HepG2 (cell line): Measurements from ENCODE around the gene CDH11. TPM values are rescaled to one million over a fixed set of nuclear protein-coding genes. Genes with fewer than 3 reads are reported as not detected.
A peak's percentile ranks its signal among the peaks of the same experiment; 100 is the strongest.

ENCODE experiments used
- ATAC-seq: fragments of 200-7000 bp; cut with Tn5 transposase; 3 replicates; pipeline ENCODE4 v1.9.1; 2020; ENCODE audit warnings: mild to moderate bottlenecking, moderate library complexity
- BruUV-seq: library from RNA; stranded (reverse); fragments of 400-500 nt; replicated peaks from 2 replicates; lab custom pipeline; 2021; lab: Mats Ljungman, UMichigan
- CTCF ChIA-PET: fragments of 300-600 bp; formaldehyde crosslinking; extraction: SDS; loops from one replicate; lab custom pipeline; 2021; ENCODE audit warnings: low total read pairs, inconsistent platforms, low intra/inter-chr PET ratio; lab: Yijun Ruan, JAX
- POLR2A ChIA-PET: fragments of 350-600 bp; sonication (Branson Sonifier 250); formaldehyde crosslinking; loops from one replicate; lab custom pipeline; 2020; ENCODE audit warnings: antibody characterized with exemption, inconsistent platforms; lab: Yijun Ruan, JAX
- DNase-seq: peaks from one replicate; pipeline ENCODE4 v3.0.0-alpha.2; 2015; ENCODE audit warnings: low spot score
- FAIRE-seq: peaks from 3 replicates; lab custom pipeline; 2011; peaks lifted over from hg19 to GRCh38; lab: Jason Lieb, UNC
- H2AFZ ChIP-seq: one replicate; pipeline ENCODE4 v1.6.1; 2011; ENCODE audit warnings: low read length, inconsistent platforms
- H3K27ac ChIP-seq: fragments of 300-600 bp; 3 replicates; pipeline ENCODE4 v1.8.0; 2011; ENCODE audit warnings: mixed run types, mild to moderate bottlenecking, mixed read lengths, low read length, inconsistent platforms; ENCODE audit not compliant: insufficient read depth; ENCODE audit errors: extremely low read length
- H3K27me3 ChIP-seq, 2 experiments: fragments of 200-600 bp in 1 of 2; 2 replicates in 1 of 2; 3 replicates in 1 of 2; pipeline versions ENCODE4 v1.6.0 to v1.8.0; 2011; ENCODE audit warnings: low read length in 2 of 2, mild to moderate bottlenecking in 2 of 2, moderate library complexity in 2 of 2, inconsistent platforms in 1 of 2; ENCODE audit not compliant: insufficient read depth in 2 of 2, control insufficient read depth in 1 of 2
- H3K36me3 ChIP-seq, 2 experiments: fragments of 200-600 bp in 1 of 2; replicated peaks in 1 of 2; 2 replicates in 1 of 2; 3 replicates in 1 of 2; pipeline versions ENCODE4 v1.5.1 to v1.8.0; 2011; ENCODE audit warnings: low read length in 2 of 2, inconsistent platforms in 1 of 2; ENCODE audit not compliant: insufficient read depth in 2 of 2, control insufficient read depth in 1 of 2
- H3K4me1 ChIP-seq: 2 replicates; pipeline ENCODE4 v1.5.1; 2012; ENCODE audit warnings: low read length, inconsistent platforms; ENCODE audit not compliant: insufficient read depth
- H3K4me2 ChIP-seq: 2 replicates; pipeline ENCODE4 v1.6.0; 2011; ENCODE audit warnings: low read depth, low read length, inconsistent platforms
- H3K4me3 ChIP-seq, 3 experiments: fragments of 200-600 bp in 1 of 3; sonication (generic), shearing (Covaris generic) in 1 of 3; replicated peaks in 1 of 3; 2 replicates each; pipeline ENCODE4 v1.5.1; 2011 to 2016; ENCODE audit warnings: low read length in 3 of 3, inconsistent platforms in 2 of 3, low read depth in 2 of 3, mild to moderate bottlenecking in 2 of 3, control low read depth in 1 of 3, mixed read lengths in 1 of 3; ENCODE audit not compliant: insufficient read depth in 1 of 3
- H3K79me2 ChIP-seq: one replicate; pipeline ENCODE4 v1.6.1; 2011; ENCODE audit warnings: low read length, inconsistent platforms; ENCODE audit not compliant: insufficient read depth
- H3K9ac ChIP-seq: 2 replicates; pipeline ENCODE4 v1.6.0; 2011; ENCODE audit warnings: mild to moderate bottlenecking, low read depth, low read length, inconsistent platforms; ENCODE audit not compliant: insufficient read depth
- H3K9me3 ChIP-seq: 2 replicates; pipeline ENCODE4 v1.5.1; 2012; ENCODE audit warnings: mild to moderate bottlenecking, low read length
- H4K20me1 ChIP-seq: 2 replicates; pipeline ENCODE4 v1.6.0; 2011; ENCODE audit warnings: inconsistent platforms, mild to moderate bottlenecking, low read length, moderate library complexity; ENCODE audit not compliant: insufficient read depth
- ARNT2 ChIP-seq: sonication (generic); formaldehyde crosslinking; IDR thresholded peaks from 2 replicates; pipeline ENCODE4 v1.8.0; 2022; ENCODE audit warnings: mild to moderate bottlenecking, low read depth, missing genetic modification reagents, moderate library complexity
- ELF4 ChIP-seq: sonication (generic); formaldehyde crosslinking; IDR thresholded peaks from 2 replicates; pipeline ENCODE4 v1.5.0; 2020; ENCODE audit warnings: missing genetic modification reagents, mild to moderate bottlenecking, moderate library complexity, borderline replicate concordance
- KDM2A ChIP-seq: sonication (generic); formaldehyde crosslinking; IDR thresholded peaks from 2 replicates; pipeline ENCODE4 v1.4.0; 2020; ENCODE audit warnings: low read depth, missing genetic modification reagents, borderline replicate concordance
- MAFF ChIP-seq: IDR thresholded peaks from 2 replicates; pipeline ENCODE4 v1.6.1; 2011; ENCODE audit warnings: low read depth, low read length, improper control_type of control experiment
- MAFK ChIP-seq, 2 experiments: IDR thresholded peaks in 1 of 2; conservative IDR thresholded peaks in 1 of 2; 2 replicates each; pipeline ENCODE4 v1.6.1; 2011; ENCODE audit warnings: improper control_type of control experiment in 2 of 2, low read length in 2 of 2
- NAIF1 ChIP-seq: sonication (generic); formaldehyde crosslinking; IDR thresholded peaks from 2 replicates; pipeline ENCODE4 v1.5.0; 2020; ENCODE audit warnings: mild to moderate bottlenecking, missing genetic modification reagents, borderline replicate concordance
- NCOA2 ChIP-seq: sonication (generic); formaldehyde crosslinking; IDR thresholded peaks from 2 replicates; pipeline ENCODE4 v1.8.0; 2022; ENCODE audit warnings: inconsistent platforms
- TEAD3 ChIP-seq: optimal IDR thresholded peaks from 2 replicates; pipeline ENCODE3; 2016; ENCODE audit warnings: borderline replicate concordance
- ZMAT5 ChIP-seq: sonication (generic); formaldehyde crosslinking; IDR thresholded peaks from 2 replicates; pipeline ENCODE4 v1.5.0; 2020; ENCODE audit warnings: mild to moderate bottlenecking, low read depth, missing genetic modification reagents, borderline replicate concordance
- ZNF781 ChIP-seq: sonication (generic); formaldehyde crosslinking; IDR thresholded peaks from 2 replicates; pipeline ENCODE4 v1.5.1; 2020; ENCODE audit warnings: borderline replicate concordance, mild to moderate bottlenecking, missing genetic modification reagents; ENCODE audit errors: not compliant biosample characterization
- ZNF792 ChIP-seq: IDR thresholded peaks from 2 replicates; pipeline ENCODE4 v1.6.1; 2016
- ZNF878 ChIP-seq: sonication (generic); formaldehyde crosslinking; IDR thresholded peaks from 2 replicates; pipeline ENCODE4 v1.8.1; 2023; ENCODE audit warnings: mild to moderate bottlenecking, missing genetic modification reagents, moderate library complexity
- WGBS: methylation state at CpG from one replicate; pipeline ENCODE4 v1.1.6; 2017; ENCODE audit warnings: low lambda C conversion rate; 5-methylcytosine and 5-hydroxymethylcytosine counted together
- in situ Hi-C: cut with HindIII; loops from 2 replicates; pipeline ENCODE4 v1.10.0; 2017; ENCODE audit warnings: low pct_unique_long_range_greater_than_20kb; ENCODE audit not compliant: extremely low pct_ligation_motif_present
- intact Hi-C: fragments of 100-400 bp; cut with micrococcal nuclease; formaldehyde crosslinking; loops from one replicate; pipeline ENCODE4 v1.10.0; 2022; ENCODE audit not compliant: unreplicated experiment
- polyA plus RNA-seq, 8 experiments: library from polyadenylated mRNA; depleted of rRNA in 3 of 8; stranded (reverse) in 7 of 8; unstranded in 1 of 8; fragments of >200 nt; fragmentation: Illumina TruSeq in 4 of 8; extraction: Trizol in 4 of 8; gene quantifications; 2 replicates each; pipeline versions ENCODE4 v1.2.1 to v1.2.3, GENCODE V29; 2011 to 2016; ENCODE audit warnings: low read depth in 4 of 8, missing spikeins in 1 of 8, mixed read lengths in 1 of 8; ENCODE audit not compliant: insufficient read depth in 1 of 8
- total RNA-seq, 5 experiments: library from RNA; depleted of rRNA; stranded (reverse); fragments of >200 nt; fragmentation: Illumina TruSeq; extraction: Trizol; gene quantifications; 2 replicates each; pipeline ENCODE4 v1.2.3, GENCODE V29; 2016; ENCODE audit warnings: low read depth in 1 of 5
- TF ChIP-seq, protein P1 (sequence below): IDR thresholded peaks from 2 replicates; pipeline ENCODE4 v1.4.0; 2020; ENCODE audit warnings: mild to moderate bottlenecking, missing genetic modification reagents

Gene CDH11
- total and polyA plus RNA-seq, 2 of the 13 experiments (the other 11 are each of a cell fraction or from before 2014, with no cell fraction given): not detected

DNA sequence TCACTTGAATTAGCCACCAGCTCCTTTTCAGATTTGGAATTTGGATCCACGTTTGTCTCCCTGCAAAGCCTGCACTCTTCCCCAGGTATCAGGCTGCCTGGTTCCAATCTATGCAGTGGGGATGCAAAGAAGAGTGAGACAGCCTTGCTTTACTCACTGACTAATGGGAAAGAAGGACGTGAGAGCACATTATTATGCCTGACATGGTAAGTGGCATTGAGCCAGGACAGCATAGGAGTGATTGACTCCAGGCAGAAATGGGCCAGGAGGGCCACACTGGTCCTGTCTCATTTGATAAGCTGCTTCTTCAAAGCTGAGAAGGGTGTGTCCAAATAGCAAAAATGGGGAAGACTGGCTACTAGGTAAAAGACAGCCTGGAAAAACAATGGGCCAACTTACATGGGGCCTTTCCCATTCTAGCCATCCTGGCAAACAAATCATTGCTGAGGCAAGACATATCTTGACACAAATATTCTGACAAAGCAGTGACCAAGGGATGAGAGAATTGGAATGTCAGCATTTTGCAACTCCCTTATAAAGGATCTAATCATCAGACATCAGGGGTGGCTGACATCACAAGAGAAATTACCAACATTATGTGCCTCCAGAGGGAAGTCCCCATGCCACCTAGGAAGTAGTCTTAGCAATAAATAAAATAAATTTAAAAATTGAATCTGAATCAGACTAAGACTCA, 38.6 kb downstream of the CDH11 start:
- in situ Hi-C loops: no loop called here
- ChIA-PET POLR2A (no interaction called here), CTCF (no interaction called here)
- H3K27ac ChIP-seq: no peak overlapping the region
- H3K4me3 ChIP-seq: no peak overlapping the region
- no peaks in the 10 kb centered on the region for H3K36me3 ChIP-seq
- H3K9ac ChIP-seq: no peak overlapping the region
- WGBS: 0% methylated on average over 2 of the region's 2 CpGs
- no peaks in the 10 kb centered on the region for H3K9me3 ChIP-seq
- no peaks in the 10 kb centered on the region for H3K79me2 ChIP-seq
- TF ChIP-seq ZNF878: no peak
- TF ChIP-seq MAFK (conservative IDR thresholded peaks at IDR 0.05 in 1 of 2, IDR thresholded peaks at IDR 0.05 in 1 of 2; ENCODE audit: low read length in 2 of 2): peak; percentile 31 to 62; a peak in 3 of 4 replicates
- TF ChIP-seq NCOA2: no peak
- no peak for TF ChIP-seq NAIF1 (CRISPR knock-in tag)
- TF ChIP-seq ARNT2 (CRISPR knock-in tag): no peak
- no peak for TF ChIP-seq KDM2A
- TF ChIP-seq MAFF: peak; percentile 38; the same call in 1 of the 2 replicates
- FAIRE-seq (no peak), DNase-seq (no peak), ATAC-seq (no peak)
- no peak overlapping the region for H3K4me2 ChIP-seq
- no peak overlapping the region for H2AFZ ChIP-seq
- BruUV-seq: no TSS peak
- intact Hi-C loops: no loop called here
- H4K20me1 ChIP-seq: no peaks in the 10 kb centered on the region
- no peaks in the 10 kb centered on the region for H3K27me3 ChIP-seq
- no peaks in the 10 kb centered on the region for H3K4me1 ChIP-seq

DNA sequence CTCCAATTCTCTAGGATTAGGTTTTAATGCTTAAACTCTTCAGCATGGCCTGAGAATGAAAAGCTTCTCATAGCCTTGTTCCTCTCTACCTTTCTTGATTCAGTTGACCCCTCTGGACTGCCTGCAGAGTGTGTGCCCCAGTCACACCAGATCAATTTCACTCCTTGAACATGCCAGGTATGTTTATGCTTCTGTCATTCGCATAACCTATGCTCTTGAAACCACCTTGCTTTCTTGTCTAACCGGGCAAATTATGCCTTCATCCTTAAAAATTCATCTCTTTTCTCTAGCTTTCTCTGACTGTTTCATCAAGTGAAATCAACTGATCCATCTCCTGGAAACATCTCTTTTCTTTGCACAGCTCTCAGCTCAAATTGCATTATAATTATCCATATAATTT, 42.3 kb downstream of the CDH11 start:
- FAIRE-seq: no peak
- 0% methylated on average over 2 of the region's 2 CpGs for WGBS
- in situ Hi-C loops: no loop called here

More for the DNA sequence above, 42.3 kb downstream of the CDH11 start:
- POLR2A ChIA-PET: no interaction called here
- Histone ChIP-seq H3K9me3 (no peaks in the 10 kb centered on the region), H3K27ac (no peak overlapping the region), H3K27me3 (no peaks in the 10 kb centered on the region), H3K36me3 (no peaks in the 10 kb centered on the region), H2AFZ (no peak overlapping the region), H3K4me3 (no peak overlapping the region), H3K9ac (no peak overlapping the region), H3K79me2 (no peaks in the 10 kb centered on the region)
- intact Hi-C loops: no loop called here
- BruUV-seq: no TSS peak
- CTCF ChIA-PET: no interaction called here
- ATAC-seq (no peak), DNase-seq (no peak)
- TF ChIP-seq, protein P1, sequence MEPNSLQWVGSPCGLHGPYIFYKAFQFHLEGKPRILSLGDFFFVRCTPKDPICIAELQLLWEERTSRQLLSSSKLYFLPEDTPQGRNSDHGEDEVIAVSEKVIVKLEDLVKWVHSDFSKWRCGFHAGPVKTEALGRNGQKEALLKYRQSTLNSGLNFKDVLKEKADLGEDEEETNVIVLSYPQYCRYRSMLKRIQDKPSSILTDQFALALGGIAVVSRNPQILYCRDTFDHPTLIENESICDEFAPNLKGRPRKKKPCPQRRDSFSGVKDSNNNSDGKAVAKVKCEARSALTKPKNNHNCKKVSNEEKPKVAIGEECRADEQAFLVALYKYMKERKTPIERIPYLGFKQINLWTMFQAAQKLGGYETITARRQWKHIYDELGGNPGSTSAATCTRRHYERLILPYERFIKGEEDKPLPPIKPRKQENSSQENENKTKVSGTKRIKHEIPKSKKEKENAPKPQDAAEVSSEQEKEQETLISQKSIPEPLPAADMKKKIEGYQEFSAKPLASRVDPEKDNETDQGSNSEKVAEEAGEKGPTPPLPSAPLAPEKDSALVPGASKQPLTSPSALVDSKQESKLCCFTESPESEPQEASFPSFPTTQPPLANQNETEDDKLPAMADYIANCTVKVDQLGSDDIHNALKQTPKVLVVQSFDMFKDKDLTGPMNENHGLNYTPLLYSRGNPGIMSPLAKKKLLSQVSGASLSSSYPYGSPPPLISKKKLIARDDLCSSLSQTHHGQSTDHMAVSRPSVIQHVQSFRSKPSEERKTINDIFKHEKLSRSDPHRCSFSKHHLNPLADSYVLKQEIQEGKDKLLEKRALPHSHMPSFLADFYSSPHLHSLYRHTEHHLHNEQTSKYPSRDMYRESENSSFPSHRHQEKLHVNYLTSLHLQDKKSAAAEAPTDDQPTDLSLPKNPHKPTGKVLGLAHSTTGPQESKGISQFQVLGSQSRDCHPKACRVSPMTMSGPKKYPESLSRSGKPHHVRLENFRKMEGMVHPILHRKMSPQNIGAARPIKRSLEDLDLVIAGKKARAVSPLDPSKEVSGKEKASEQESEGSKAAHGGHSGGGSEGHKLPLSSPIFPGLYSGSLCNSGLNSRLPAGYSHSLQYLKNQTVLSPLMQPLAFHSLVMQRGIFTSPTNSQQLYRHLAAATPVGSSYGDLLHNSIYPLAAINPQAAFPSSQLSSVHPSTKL (CRISPR knock-in tag): no peak
- TF ChIP-seq ELF4 (CRISPR knock-in tag) (no peak), ZMAT5 (CRISPR knock-in tag) (no peak), ZNF781 (no peak), ZNF792 (CRISPR knock-in tag) (no peak), TEAD3 (no peak)
- TF ChIP-seq, all 625 proteins: peak for 0
- Histone ChIP-seq H3K4me1 (no peaks in the 10 kb centered on the region), H3K4me2 (no peak overlapping the region), H4K20me1 (no peaks in the 10 kb centered on the region)
